ENCODE measurements around the gene AMFR.

DNA sequence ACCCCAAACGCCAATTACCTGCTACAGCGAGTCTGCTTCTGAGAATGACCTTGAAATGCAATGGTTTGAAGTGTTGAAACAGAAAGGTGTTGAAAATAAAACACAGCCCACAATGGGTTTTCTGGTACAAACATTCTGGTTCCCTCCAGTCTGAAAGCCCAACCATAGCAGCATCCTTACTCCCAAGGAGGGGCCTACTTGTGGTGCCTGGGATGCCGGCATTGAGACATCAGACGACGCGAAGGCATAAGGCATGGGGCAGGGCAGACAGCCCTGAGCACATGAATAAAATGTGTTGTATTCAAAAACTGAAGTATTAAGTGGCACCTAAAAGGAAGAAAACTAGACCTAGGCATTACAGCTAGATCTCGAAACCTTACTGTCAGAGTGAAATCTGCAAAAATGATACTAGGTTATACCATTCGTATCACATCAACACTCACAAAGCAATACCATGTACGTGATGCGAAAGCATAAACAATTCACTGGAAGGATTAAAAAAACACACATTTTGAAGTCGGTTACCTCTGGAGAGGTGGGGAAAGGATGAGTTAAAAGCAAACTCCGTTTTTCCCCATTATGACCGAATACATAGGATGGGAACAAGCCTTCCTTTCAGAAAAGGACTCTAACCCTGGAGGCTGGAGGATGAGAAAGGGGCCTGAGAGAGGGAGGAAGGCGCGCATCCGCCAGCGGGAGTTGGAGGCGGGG, 25.1 kb upstream of the AMFR start:
- TF ChIP-seq, protein P1, sequence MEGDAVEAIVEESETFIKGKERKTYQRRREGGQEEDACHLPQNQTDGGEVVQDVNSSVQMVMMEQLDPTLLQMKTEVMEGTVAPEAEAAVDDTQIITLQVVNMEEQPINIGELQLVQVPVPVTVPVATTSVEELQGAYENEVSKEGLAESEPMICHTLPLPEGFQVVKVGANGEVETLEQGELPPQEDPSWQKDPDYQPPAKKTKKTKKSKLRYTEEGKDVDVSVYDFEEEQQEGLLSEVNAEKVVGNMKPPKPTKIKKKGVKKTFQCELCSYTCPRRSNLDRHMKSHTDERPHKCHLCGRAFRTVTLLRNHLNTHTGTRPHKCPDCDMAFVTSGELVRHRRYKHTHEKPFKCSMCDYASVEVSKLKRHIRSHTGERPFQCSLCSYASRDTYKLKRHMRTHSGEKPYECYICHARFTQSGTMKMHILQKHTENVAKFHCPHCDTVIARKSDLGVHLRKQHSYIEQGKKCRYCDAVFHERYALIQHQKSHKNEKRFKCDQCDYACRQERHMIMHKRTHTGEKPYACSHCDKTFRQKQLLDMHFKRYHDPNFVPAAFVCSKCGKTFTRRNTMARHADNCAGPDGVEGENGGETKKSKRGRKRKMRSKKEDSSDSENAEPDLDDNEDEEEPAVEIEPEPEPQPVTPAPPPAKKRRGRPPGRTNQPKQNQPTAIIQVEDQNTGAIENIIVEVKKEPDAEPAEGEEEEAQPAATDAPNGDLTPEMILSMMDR (IDR thresholded peaks at IDR 0.05), result no peak
- no peak for TF ChIP-seq ZFX (IDR thresholded peaks at IDR 0.05; ENCODE audit: borderline replicate concordance)

Data from 22Rv1 (cell line).